IMR-90 (cell line): ENCODE results near the gene P2RY2. TPM values are rescaled to one million over a fixed set of nuclear protein-coding genes. Genes with fewer than 3 reads are reported as not detected.

Experiments
- ATAC-seq: fragments of 200-7000 bp; cut with Tn5 transposase; 2 replicates; pipeline ENCODE4 v1.9.1; 2020; ENCODE audit warnings: low read depth, mild to moderate bottlenecking, moderate library complexity
- BruUV-seq: library from RNA; stranded (reverse); fragments of 400-500 nt; replicated peaks from 2 replicates; lab custom pipeline; 2021; lab: Mats Ljungman, UMichigan
- CTCF ChIA-PET: fragments of 300-600 bp; formaldehyde crosslinking; extraction: SDS; loops from one replicate; lab custom pipeline; 2021; ENCODE audit warnings: antibody characterized with exemption; lab: Yijun Ruan, JAX
- POLR2A ChIA-PET: fragments of 300-600 bp; sonication (Branson Sonifier 250); formaldehyde crosslinking; loops from one replicate; lab custom pipeline; 2022; ENCODE audit warnings: antibody characterized with exemption; ENCODE audit not compliant: unreplicated experiment; lab: Charles Lee
- DNase-seq: peaks from one replicate; pipeline ENCODE4 v3.0.0; 2013
- H2AFZ ChIP-seq: replicated peaks from 2 replicates; pipeline ENCODE3; 2013; ENCODE audit warnings: low read length, mild to moderate bottlenecking; ENCODE audit not compliant: poor library complexity
- H2AK5ac ChIP-seq: 2 replicates; pipeline ENCODE4 v1.6.1; 2013; ENCODE audit warnings: low read depth, low read length, inconsistent platforms
- H2AK9ac ChIP-seq: replicated peaks from 2 replicates; pipeline ENCODE3; 2013; ENCODE audit warnings: mild to moderate bottlenecking, low read depth, low read length, moderate library complexity; ENCODE audit not compliant: poor library complexity
- H2BK120ac ChIP-seq: 2 replicates; pipeline ENCODE4 v1.6.1; 2013; ENCODE audit warnings: low read depth, low read length, inconsistent platforms
- H2BK15ac ChIP-seq: 3 replicates; pipeline ENCODE4 v1.6.1; 2013; ENCODE audit warnings: low read depth, low read length, inconsistent platforms
- H2BK20ac ChIP-seq: 2 replicates; pipeline ENCODE4 v1.6.1; 2013; ENCODE audit warnings: low read depth, mild to moderate bottlenecking, inconsistent platforms, low read length, moderate library complexity
- H2BK5ac ChIP-seq: 2 replicates; pipeline ENCODE4 v1.6.1; 2013; ENCODE audit warnings: mild to moderate bottlenecking, low read depth, low read length, inconsistent platforms; ENCODE audit not compliant: poor library complexity, severe bottlenecking
- H3K14ac ChIP-seq: replicated peaks from 2 replicates; pipeline ENCODE4 v1.6.1; 2013; ENCODE audit warnings: low read depth, low read length, inconsistent platforms
- H3K18ac ChIP-seq: 2 replicates; pipeline ENCODE4 v1.6.1; 2013; ENCODE audit warnings: low read depth, low read length, control low read depth
- H3K23ac ChIP-seq: 2 replicates; pipeline ENCODE4 v1.6.1; 2013; ENCODE audit warnings: low read depth, low read length, inconsistent platforms
- H3K27ac ChIP-seq: 2 replicates; pipeline ENCODE4 v1.5.1; 2013; ENCODE audit warnings: mild to moderate bottlenecking, control low read depth, low read length; ENCODE audit not compliant: insufficient read depth
- H3K27me3 ChIP-seq: 2 replicates; pipeline ENCODE4 v1.6.1; 2013; ENCODE audit warnings: low read length; ENCODE audit not compliant: control insufficient read depth, insufficient read depth
- H3K36me3 ChIP-seq: 2 replicates; pipeline ENCODE4 v1.6.1; 2013; ENCODE audit warnings: low read length, mixed read lengths; ENCODE audit not compliant: control insufficient read depth, insufficient read depth
- H3K4ac ChIP-seq: 2 replicates; pipeline ENCODE4 v1.6.1; 2013; ENCODE audit warnings: low read depth, low read length, inconsistent platforms
- H3K4me1 ChIP-seq: 2 replicates; pipeline ENCODE4 v1.6.1; 2013; ENCODE audit warnings: low read length, mixed read lengths; ENCODE audit not compliant: control insufficient read depth, insufficient read depth
- H3K4me2 ChIP-seq: 2 replicates; pipeline ENCODE4 v1.6.1; 2013; ENCODE audit warnings: low read depth, mild to moderate bottlenecking, control low read depth, low read length, moderate library complexity
- H3K4me3 ChIP-seq: 2 replicates; pipeline ENCODE4 v1.5.1; 2013; ENCODE audit warnings: low read depth, mild to moderate bottlenecking, control low read depth, low read length, moderate library complexity; ENCODE audit not compliant: insufficient read depth
- H3K56ac ChIP-seq: 2 replicates; pipeline ENCODE4 v1.6.1; 2013; ENCODE audit warnings: low read length, inconsistent platforms; ENCODE audit not compliant: insufficient read depth; ENCODE audit errors: extremely low read depth
- H3K79me1 ChIP-seq, 2 experiments: 2 replicates each; pipeline ENCODE4 v1.6.1; 2013; ENCODE audit warnings: low read length in 2 of 2, inconsistent platforms in 1 of 2, low read depth in 1 of 2
- H3K9ac ChIP-seq: 2 replicates; pipeline ENCODE4 v1.6.1; 2013; ENCODE audit warnings: low read depth, low read length, control low read depth
- H3K9me1 ChIP-seq: 2 replicates; pipeline ENCODE4 v1.6.1; 2013; ENCODE audit warnings: low read length, inconsistent platforms; ENCODE audit not compliant: insufficient read depth
- H3K9me3 ChIP-seq: 2 replicates; pipeline ENCODE4 v1.6.1; 2013; ENCODE audit warnings: low read length; ENCODE audit not compliant: control insufficient read depth, insufficient read depth
- H4K20me1 ChIP-seq: 2 replicates; pipeline ENCODE4 v1.6.1; 2013; ENCODE audit warnings: low read length, inconsistent platforms; ENCODE audit not compliant: insufficient read depth
- H4K5ac ChIP-seq: 2 replicates; pipeline ENCODE4 v1.6.1; 2013; ENCODE audit warnings: mild to moderate bottlenecking, low read depth, low read length, control low read depth
- H4K8ac ChIP-seq, 2 experiments: 2 replicates each; pipeline ENCODE4 v1.6.1; 2013; ENCODE audit warnings: low read depth in 2 of 2, low read length in 2 of 2, control low read depth in 1 of 2, inconsistent platforms in 1 of 2
- H4K91ac ChIP-seq: 2 replicates; pipeline ENCODE4 v1.6.1; 2013; ENCODE audit warnings: low read depth, low read length, inconsistent platforms; ENCODE audit not compliant: insufficient read depth
- CEBPB ChIP-seq: IDR thresholded peaks from 2 replicates; pipeline ENCODE4 v1.6.1; 2012; ENCODE audit warnings: low read depth, low read length, improper control_type of control experiment
- WGBS, 2 experiments: methylation state at CpG; one replicate each; pipeline versions ENCODE4 v1.1.5 to v1.1.7; 2013; ENCODE audit warnings: missing lambda C conversion rate in 2 of 2; ENCODE audit not compliant: insufficient read length in 1 of 2; ENCODE audit errors: extremely low coverage in 2 of 2; 5-methylcytosine and 5-hydroxymethylcytosine counted together
- dilution Hi-C: fragments of 300-500 bp; cut with HindIII; formaldehyde crosslinking; loops from one replicate; pipeline ENCODE4 v1.14.3; 2018; ENCODE audit warnings: low sequenced_read_pairs; ENCODE audit not compliant: unreplicated experiment
- in situ Hi-C: fragments of 300-500 bp; cut with MboI; formaldehyde crosslinking; loops from 3 replicates; pipeline ENCODE4 v1.14.3; 2019; ENCODE audit warnings: low sequenced_read_pairs, inconsistent platforms, mixed read lengths
- intact Hi-C: fragments of 100-400 bp; cut with micrococcal nuclease; formaldehyde crosslinking; loops from 2 replicates; pipeline ENCODE4 v1.10.0; 2022
- polyA plus RNA-seq, 3 experiments: library from polyadenylated mRNA; depleted of rRNA; stranded (reverse); fragments of >200 nt; gene quantifications; 2 replicates each; pipeline ENCODE4 v1.2.3, GENCODE V29; 2012; ENCODE audit warnings: low replicate concordance in 1 of 3
- total RNA-seq: library from RNA; depleted of rRNA; stranded (reverse); fragments of >200 nt; gene quantifications from 2 replicates; pipeline ENCODE4 v1.2.3, GENCODE V29; 2012
- TF ChIP-seq, protein P1 (sequence below): fragments of 150-350 bp; IDR thresholded peaks from 2 replicates; pipeline ENCODE4 v1.6.1; 2017; ENCODE audit warnings: mild to moderate bottlenecking, antibody characterized with exemption, low read length, low read depth

The P2RY2 gene
- total and polyA plus RNA-seq, 2 of the 4 experiments (the other 2 are of a cell fraction) = not detected

DNA sequence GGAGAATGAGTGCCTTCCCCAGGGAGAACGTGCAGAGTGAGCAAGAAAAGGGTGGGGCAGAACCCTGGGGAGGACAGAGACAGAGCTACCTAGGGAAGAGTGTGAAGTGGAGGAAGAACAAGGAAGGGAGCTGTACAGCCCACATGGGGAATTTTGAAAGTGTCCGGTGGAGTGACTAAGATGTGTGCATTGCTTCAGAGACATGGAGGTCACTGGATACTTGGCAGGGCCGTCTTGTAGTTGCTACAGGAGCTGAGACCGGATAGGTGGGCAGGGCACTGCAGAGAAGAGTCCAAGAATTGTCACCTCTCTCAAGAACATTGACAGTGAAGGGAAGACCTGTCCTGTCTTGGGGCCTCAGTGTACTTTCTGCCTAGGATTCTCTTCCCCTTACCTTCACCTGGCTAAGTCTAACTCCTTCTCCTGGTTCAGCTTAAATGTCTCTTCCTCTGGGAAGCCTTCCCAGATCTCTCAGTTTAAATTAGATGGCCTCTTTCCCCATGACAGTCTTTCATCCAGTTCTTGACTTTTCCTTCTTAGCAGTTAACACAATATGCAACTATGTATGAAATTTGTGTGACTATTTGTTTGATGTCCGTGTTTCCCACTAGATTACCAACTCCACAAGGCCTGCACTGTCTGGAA, 44.9 kb downstream of the P2RY2 start:
- BruUV-seq = no TSS peak
- peaks cover 10% of the 10 kb centered on the region for H3K4me1 ChIP-seq
- H2BK5ac ChIP-seq = no peak overlapping the region
- no peak overlapping the region for H3K18ac ChIP-seq
- ChIA-PET CTCF (interaction anchor here (1.7 kb wide), 1 partner anchor 26 kb away, joined by 4 read pairs; no protein-coding TSS in a partner anchor), POLR2A (no interaction called here)
- peak overlapping the region; percentile 23 for H2AK9ac ChIP-seq
- H3K4me2 ChIP-seq = no peak overlapping the region
- no peak overlapping the region for H2AK5ac ChIP-seq
- H3K4me3 ChIP-seq = no peak overlapping the region
- in situ Hi-C loops = no loop called here
- peaks cover 33% of the 10 kb centered on the region for H3K27me3 ChIP-seq
- H3K23ac ChIP-seq = no peak overlapping the region
- H3K9ac ChIP-seq = no peak overlapping the region
- no peaks in the 10 kb centered on the region for H4K20me1 ChIP-seq
- H4K5ac ChIP-seq = no peak overlapping the region
- no peak overlapping the region for H2BK120ac ChIP-seq
- peak; percentile 19; the same call in 1 of the 2 replicates for ATAC-seq
- H4K91ac ChIP-seq = no peak overlapping the region
- no peak overlapping the region for H3K27ac ChIP-seq
- peak; percentile 52 for DNase-seq
- no peak overlapping the region for H2BK15ac ChIP-seq
- peaks cover 7% of the 10 kb centered on the region for H3K9me1 ChIP-seq
- H3K56ac ChIP-seq = no peak overlapping the region
- no peak overlapping the region for H4K8ac ChIP-seq
- H2AFZ ChIP-seq = peak overlapping the region; percentile 26
- no peaks in the 10 kb centered on the region for H3K79me1 ChIP-seq
- H3K14ac ChIP-seq = no peak overlapping the region
- H2BK20ac ChIP-seq = no peak overlapping the region
- WGBS, 2 experiments = no CpG with 5 or more reads among the region's 5 CpGs
- no peaks in the 10 kb centered on the region for H3K9me3 ChIP-seq
- H3K4ac ChIP-seq = no peak overlapping the region
- peak; percentile 55; the same call in 1 of the 2 replicates for TF ChIP-seq CEBPB
- TF ChIP-seq, protein P1, sequence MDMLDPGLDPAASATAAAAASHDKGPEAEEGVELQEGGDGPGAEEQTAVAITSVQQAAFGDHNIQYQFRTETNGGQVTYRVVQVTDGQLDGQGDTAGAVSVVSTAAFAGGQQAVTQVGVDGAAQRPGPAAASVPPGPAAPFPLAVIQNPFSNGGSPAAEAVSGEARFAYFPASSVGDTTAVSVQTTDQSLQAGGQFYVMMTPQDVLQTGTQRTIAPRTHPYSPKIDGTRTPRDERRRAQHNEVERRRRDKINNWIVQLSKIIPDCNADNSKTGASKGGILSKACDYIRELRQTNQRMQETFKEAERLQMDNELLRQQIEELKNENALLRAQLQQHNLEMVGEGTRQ = no peak
- intact Hi-C loops = no loop called here
- no peaks in the 10 kb centered on the region for H3K36me3 ChIP-seq
- dilution Hi-C loops = no loop called here
